ENCODE results near the gene UBE3B.
A peak's percentile ranks its signal among the peaks of the same experiment; 100 is the strongest.

The UBE3B gene

GRCh38 chr12:109557805-109558204, 80.4 kb downstream of the UBE3B start:
- FAIRE-seq, result no peak

- no peak for FAIRE-seq
These were observed 81.2 kb downstream of the UBE3B start for GRCh38 chr12:109558374-109559199.

GRCh38 chr12:109559200-109559505, 81.7 kb downstream of the UBE3B start:
- no peak for FAIRE-seq

GRCh38 chr12:109559601-109560000, 82.2 kb downstream of the UBE3B start:
- FAIRE-seq, result no peak

- no peak for FAIRE-seq
These were observed 83.7 kb downstream of the UBE3B start for GRCh38 chr12:109560867-109561710.

- no peak for FAIRE-seq
These were observed 84.2 kb downstream of the UBE3B start for GRCh38 chr12:109561711-109562030.

- FAIRE-seq, result no peak
These were observed 85.4 kb downstream of the UBE3B start for GRCh38 chr12:109562871-109563270.

- no peak for FAIRE-seq
These were observed 86.2 kb downstream of the UBE3B start for GRCh38 chr12:109563291-109564284.

GRCh38 chr12:109566424-109566823, 89.0 kb downstream of the UBE3B start:
- no peak for FAIRE-seq

GRCh38 chr12:109567296-109567695, 89.9 kb downstream of the UBE3B start:
- no peak for FAIRE-seq

- FAIRE-seq, result no peak
These were observed 90.5 kb downstream of the UBE3B start for GRCh38 chr12:109567967-109568366.

- no peak for FAIRE-seq
These were observed 91.1 kb downstream of the UBE3B start for GRCh38 chr12:109568486-109568885.

GRCh38 chr12:109571773-109572505, 94.5 kb downstream of the UBE3B start:
- no peak for FAIRE-seq

- FAIRE-seq, result no peak
These were observed 95.0 kb downstream of the UBE3B start for GRCh38 chr12:109572506-109572845.

GRCh38 chr12:109573029-109573913, 95.8 kb downstream of the UBE3B start, which contains the start of the genes MMAB and MVK:
MMAB (minus strand) TSS chr12:109573504; CDS start chr12:109573480, 24 bp downstream.
MVK (plus strand) TSS chr12:109573794; CDS start chr12:109574823, 1,029 bp downstream.
- FAIRE-seq, result peak; percentile 87

GRCh38 chr12:109573914-109574244, 96.4 kb downstream of the UBE3B start:
- FAIRE-seq, result no peak

GRCh38 chr12:109575683-109576082, 98.2 kb downstream of the UBE3B start:
- no peak for FAIRE-seq

- FAIRE-seq, result no peak
These were observed 99.9 kb downstream of the UBE3B start for GRCh38 chr12:109577311-109577710.

- no peak for FAIRE-seq
These were observed 101.0 kb downstream of the UBE3B start for GRCh38 chr12:109578330-109578927.

GRCh38 chr12:109579639-109580038, 102.2 kb downstream of the UBE3B start:
- FAIRE-seq, result no peak

GRCh38 chr12:109580272-109580671, 102.8 kb downstream of the UBE3B start:
- no peak for FAIRE-seq

All from TTC549 (cell line).